Measurements from ENCODE around the gene DIABLO.
"Not testable (repeated sequence)": the region's sequence is repeated elsewhere in the genome, so short reads cannot be mapped to it uniquely, and the experiment has no call there.

The DIABLO gene

DNA sequence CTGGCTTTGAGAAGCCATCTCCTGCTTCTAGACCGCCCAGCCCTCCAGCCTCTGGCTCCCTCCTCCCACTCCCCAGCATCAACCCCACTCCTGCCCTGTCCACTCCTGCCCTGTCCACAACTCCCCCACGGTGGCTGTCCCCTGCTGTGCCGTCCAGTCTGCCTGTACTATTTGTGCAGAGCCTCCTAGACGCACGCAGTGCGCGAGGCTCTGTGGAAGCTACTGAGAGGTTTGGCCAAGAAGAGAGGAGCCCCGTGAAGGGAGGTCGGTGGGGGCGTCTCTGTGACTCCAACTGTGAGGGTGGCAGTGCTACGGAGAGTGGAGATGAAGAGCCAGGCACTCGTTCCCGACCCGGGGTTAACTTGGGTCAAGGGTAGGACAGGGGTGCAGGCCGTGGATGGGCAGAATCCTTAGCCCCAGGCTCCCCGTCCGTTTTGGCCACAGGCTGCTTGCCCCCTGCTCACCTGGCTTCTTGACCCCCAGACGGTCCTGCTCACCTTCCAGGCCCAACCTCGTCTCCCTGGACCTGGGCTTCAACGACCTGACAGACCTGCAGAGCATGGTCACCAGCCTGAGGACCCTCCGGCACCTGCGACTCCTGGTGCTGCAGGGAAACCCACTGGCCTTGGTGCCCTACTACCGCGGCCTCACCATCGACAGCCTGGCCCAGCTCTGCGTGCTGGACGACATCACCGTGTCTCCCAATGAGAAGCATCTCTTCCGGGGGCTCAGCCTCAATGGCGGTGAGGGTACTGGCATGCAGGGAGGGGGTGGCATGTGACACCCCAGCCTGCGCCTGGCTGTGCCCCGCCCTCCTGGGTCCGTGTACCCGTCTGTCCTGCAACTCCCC, 36.0 kb downstream of the DIABLO start:
- DNase-seq (ENCODE audit: low read depth): no peak

DNA sequence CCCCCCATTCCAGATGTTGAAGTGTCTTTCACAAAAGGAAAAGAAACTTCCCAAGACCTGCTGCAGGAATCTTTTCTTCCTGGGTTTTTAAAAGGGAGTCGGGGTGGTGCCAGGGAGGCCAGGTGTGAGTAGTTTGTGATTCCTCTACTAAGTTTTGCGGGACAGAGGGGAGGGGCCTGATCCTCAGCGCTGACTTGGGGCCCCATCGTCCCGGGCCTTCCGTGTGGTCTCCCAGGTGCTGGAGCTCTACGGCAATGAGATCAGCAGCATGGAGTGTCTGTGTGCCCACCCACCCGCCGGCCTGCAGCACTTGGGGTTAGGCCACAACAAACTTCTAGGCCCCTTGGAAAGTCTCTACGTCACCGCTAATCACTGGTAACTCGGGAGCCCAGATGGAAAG, 38.4 kb downstream of the DIABLO start:
- DNase-seq (ENCODE audit: low read depth): no peak

DNA sequence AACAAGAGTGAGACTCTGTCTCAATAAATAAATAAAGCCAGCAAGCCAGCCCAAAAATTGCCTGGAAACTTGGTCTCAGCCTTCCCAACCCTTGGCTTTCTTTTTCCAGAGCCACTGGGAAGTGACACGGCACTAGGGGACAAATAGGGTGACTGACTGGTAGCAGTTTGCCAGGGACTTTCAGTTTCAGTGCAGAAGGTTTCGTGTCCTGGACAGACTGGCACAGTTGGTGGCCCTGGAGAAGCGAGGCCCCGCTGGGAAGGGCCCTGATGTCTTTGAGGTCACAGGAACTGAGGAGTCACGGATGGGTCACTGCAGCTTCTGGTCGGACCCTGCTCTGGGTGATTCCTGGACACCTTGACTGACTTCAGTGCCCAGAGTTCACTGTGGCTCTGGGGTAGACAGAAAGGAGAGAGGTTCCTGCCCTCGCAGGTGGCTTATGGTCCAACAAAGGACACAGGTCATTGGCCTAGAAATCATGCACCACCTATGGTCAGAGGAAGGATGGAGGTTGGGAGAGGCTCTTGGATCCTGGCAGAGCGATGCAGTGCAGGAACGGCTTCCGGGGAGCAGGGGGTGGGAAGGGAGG, 40.3 kb downstream of the DIABLO start:
- no peak for DNase-seq (ENCODE audit: low read depth)

DNA sequence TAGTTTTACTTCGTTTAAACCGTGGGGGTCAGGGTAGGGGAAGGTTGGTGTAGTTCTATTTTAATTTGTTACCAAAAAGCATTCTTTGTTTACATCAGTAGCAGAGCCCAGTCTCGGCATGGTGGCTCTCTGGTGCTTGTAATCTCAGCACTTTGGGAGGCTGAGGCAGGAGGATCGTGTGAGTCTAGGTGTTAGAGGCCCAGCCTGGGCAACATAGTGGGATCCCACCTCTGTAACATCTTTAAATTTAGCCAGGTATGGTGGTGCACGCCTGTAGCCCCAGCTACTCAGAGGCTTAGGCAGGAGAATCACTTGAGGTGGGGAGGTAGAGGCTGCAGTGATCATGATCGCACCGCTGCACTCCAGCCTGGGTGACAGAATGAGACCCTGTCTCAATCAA, 40.8 kb downstream of the DIABLO start:
- DNase-seq (ENCODE audit: low read depth): no peak

DNA sequence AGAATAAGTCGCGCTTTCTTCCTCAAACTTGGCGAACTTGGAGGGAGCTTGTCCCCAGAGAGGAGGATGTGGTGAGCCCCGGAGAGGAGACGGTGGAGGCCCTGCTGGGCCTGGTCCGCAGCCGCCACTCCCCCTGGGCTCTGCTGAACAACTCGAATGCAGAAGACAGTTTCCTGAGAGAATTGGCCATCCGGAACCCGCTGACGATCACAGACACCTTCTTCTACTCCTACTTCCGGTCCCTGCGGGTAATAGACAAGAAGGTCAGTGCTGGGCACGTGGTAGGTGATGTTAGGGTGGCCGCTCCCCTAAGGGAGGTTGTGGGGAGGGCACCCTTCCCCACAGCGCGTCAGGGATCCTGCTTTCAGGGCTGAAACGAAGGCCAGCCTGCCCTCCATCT, 41.3 kb downstream of the DIABLO start:
- DNase-seq (ENCODE audit: low read depth): no peak

DNA sequence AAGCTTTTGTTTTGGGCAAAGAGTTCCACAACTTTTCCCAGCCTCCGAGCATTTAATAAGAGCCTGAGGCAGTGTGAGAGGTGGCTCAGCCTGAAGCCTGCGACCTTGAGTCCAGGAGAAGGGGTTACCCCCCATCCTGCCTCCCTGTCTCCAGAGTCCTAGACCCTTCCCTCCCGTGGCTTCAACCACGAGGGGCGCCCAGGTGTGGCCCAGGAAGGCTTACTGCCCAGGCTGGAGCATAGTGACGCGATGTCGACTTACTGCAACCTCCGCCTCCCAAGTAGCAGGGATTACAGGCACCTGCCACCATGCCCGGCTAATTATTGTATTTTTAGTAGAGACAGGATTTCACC, 42.3 kb downstream of the DIABLO start:
- DNase-seq (ENCODE audit: low read depth): no peak

DNA sequence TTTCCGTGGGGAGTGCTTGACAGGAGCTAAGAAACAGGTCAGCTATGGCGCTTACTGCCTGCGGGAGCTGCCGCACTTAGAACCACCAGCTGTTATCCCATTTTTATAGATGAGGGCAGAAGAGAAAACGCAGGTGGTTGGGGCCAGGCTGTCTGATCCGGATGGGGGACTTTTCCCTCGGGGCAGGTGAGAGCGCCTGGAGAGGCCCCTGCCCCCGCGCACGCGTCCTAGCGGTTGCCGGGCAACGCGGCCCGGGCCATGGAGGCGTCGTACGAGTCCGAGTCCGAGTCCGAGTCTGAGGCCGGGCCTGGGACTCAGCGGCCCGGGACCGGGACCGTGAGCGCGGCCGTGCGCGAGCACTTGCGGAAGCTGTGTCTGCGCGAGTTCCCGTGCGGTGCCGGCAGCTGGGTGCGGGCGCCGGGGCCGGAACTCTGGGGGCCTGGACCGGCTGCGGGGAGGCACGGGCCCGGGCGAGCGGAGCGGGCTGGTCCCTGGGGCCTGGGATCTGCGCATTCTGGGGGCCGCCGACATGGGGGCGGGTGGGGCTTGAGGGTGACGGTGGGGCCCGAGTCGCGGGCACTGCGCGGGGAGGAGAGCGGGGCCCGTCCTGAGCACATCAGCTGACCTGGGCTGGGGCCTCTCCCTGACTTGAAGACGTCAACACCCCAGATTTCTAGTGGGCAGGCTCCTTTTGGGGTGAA, 42.8 kb downstream of the DIABLO start, which contains the start of gene LRRC43:
Gene LRRC43, plus strand, starts transcription at position 237 of the 701 bp plus-strand sequence. Its CDS starts 22 bp downstream, at position 259.
- no peak for DNase-seq (ENCODE audit: low read depth)

DNA sequence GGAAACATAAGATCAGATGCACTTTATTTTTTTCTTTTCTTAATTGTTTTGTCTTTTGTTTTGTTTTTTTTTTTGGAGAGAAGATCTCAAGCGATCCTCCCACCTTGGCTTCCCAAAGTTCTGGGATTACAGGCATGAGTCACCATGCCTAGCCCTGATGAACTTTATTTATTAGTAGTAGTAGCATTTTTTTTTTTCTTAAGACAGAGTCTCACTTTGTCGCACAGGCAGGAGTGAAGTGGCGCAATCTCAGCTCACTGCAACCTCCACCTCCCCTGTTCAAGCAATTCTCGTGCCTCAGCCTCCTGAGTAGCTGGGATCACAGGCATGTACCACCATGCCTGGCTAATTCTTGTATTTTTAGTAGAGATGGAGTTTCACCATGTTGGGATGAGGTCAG, 49.4 kb downstream of the DIABLO start:
- DNase-seq (ENCODE audit: low read depth): not testable (repeated sequence)

DNA sequence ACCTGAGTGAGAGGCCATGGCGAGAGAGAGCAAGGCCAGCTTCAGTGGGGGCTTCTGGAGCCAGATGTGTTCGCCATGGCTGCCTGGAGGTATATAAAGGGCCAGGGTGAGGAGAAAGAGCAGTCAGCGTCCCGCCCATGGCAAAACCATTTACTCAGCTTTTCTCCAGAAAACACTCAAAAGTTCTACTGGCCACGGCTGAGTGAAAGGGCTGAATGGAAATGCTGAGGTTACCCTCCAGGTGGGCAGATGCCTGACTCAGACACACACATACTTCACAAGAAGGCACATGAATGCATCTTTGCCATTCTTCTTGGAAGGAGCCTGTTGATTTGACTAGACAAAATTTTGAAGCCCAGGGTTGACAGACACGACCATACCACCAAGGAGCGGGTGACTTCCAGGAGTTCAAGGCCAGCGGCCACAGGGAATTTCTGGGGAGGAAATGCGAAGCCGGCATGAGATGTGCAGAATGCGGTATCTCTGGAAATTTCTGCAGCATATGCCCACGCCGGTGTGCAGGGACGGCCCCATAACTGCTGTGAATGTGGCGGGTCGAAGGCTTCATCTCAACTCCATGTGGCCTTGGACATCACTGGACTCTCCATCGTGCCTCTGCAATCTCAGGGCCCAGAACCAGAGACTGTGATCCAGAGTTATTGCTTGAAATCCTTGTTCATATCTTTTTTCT, 51.6 kb downstream of the DIABLO start, which contains the start of gene IL31:
Gene IL31, minus strand, starts transcription at position 67 of the 691 bp plus-strand sequence. Its CDS starts 49 bp downstream, at position 18.
- DNase-seq (ENCODE audit: low read depth): no peak

DNA sequence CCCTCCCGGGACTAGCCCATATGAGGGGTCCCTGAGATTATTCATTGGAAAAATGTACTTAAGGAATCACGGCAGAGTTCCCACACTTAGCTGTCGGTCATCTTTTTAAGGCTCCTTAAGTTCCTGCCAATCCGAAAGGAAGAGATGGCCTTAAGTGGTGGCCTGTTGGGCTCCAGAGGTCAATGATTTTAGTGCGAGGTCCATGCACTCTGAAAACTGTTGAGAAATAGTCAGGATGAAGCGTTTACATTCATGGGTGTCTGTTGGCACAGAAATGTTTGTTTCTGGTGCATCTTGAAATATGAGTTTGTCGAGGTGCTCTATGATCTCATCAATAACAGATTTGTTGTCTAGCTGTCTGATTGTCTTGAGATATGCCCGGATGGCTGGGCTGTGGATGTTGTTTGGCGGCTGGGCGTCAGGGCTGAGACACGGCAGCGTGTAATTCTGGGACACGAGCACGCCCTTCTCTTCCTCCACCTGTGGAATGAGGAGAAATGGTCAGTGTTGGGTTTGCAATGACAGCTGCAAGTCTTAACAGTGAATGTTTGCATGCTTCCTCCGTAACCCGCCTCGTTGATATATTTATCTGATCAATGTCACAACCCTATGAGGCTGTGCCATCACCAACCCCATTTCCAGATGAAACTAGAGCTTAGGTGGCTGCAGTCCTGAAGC, 53.5 kb downstream of the DIABLO start:
- DNase-seq (ENCODE audit: low read depth): no peak

DNA sequence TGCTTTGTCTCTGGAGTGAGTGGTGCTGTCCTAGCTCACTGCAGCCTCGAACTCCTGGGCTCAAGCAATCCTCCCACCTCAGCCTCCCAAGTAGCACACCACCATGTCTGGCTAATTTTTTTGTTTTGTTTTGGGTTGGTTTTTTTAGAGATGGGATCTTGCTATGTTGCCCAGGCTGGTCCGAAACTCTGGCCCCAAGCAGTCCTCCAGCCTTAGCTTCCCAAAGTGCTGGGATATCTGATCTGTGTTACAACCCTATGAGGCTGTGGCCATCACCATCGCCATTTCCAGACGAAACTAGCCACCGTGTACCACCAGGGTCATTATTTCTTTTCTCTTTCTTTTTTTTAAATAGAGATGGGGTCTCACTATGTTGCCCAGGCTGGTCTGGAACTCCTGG, 54.5 kb downstream of the DIABLO start:
- DNase-seq (ENCODE audit: low read depth): no peak

DNA sequence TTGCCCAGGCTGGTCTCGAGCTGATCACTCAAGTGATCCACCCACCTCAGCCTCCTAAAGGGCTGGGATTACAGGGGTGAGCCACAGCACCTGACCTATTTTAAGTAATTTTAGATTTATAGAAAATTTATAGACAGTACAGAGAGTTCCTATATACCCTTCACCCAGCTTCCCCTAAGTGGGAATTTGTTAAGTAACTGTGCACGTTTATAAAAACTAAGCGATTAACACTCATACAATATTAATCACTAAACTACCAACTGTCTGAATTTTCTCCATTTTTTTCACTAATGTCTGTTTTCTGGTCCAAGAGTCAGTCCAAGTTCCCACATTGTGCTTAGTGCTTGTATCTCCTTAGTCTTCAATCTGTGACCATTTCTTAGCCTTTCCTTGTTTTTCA, 57.4 kb downstream of the DIABLO start:
- no peak for DNase-seq (ENCODE audit: low read depth)

DNA sequence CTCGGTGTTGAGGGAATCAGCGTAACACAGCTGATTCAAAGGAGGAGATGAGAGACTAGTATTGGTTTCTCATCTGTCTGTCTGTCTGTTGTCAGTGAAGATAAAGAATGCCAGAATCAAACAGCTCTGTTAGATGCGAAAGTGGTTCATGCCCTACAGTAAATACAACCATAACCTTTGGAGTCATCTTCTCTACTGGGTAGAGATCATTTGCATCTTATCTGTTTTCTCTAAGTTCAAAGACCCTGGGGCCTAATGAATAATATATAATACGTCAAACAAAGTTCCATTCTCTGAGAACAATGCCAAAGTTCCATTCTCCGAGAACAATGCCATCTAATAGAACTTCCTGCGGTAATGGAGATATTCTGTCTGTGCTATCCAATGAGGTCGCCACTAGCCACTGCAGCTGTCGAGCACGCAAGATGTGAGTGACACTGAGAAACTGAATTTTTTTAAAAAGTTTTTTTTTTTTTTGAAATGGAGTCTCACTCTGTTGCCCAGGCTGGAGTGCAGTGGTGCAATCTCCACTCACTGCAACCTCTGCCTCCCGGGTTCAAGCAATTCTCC, 58.4 kb downstream of the DIABLO start:
- no peak for DNase-seq (ENCODE audit: low read depth)

DNA sequence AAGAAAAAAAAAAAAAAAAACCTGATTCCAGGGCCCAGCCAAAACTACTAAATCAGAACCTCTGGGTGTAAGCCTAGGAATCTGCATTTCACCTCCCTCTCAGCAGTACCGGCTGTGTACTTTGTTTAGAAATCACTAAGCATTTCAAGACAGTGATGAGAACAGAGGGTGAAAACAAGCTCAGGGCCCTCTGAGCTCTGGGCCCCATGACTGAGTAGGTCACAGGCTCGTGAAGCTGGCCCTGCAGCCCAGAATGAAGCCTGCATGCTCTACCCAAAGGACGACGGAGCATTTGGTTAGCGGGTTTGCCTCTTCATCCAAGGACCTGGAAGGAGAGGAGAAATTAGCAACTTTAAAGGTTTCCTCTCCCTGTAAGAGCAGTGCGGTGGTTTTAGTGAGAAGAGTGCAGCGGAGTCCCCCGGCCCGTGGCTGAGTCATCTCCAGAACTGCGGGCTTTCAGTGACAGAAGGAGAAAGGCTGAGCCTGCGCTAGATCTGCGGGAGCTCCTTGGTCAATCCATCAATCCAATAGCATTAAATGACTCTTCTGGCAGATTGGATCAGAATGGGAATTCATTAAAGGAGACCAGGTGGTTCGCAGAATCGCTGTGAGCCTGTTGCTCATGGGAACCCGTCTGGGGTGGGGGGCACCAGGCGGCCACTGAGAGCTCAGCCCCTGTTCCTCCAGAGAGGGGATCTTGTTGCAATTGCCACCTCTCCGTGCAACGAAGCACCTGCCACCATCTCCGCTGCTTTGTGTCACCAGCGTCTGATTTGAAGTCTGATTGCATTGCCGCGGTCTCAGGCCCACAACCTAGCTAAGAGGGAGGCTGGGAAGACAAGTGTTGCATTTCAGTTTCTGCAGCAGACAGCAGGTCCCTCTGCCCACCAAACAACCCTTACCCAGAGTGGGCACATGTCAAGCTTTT, 59.2 kb downstream of the DIABLO start:
- no peak for DNase-seq (ENCODE audit: low read depth)

DNA sequence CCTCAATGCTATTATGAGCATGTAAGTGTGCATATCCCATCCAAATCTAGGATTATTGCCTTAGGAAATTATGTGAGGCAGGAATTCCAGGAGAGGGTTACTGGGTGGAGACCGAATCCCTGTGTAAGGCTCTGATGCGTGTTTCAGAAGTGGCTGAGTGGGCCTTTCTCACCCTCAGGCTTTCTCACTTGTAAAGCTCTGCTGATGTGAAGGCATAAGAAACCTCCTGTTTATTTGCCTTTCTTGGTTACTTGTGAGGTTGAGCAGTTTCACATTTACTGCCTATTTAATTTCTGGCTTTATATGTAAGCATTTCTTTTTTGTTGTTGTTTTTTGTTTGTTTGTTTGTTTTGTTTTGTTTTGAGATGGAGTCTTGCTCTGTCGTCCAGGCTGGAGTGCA, 62.9 kb downstream of the DIABLO start:
- no peak for DNase-seq (ENCODE audit: low read depth)

DNA sequence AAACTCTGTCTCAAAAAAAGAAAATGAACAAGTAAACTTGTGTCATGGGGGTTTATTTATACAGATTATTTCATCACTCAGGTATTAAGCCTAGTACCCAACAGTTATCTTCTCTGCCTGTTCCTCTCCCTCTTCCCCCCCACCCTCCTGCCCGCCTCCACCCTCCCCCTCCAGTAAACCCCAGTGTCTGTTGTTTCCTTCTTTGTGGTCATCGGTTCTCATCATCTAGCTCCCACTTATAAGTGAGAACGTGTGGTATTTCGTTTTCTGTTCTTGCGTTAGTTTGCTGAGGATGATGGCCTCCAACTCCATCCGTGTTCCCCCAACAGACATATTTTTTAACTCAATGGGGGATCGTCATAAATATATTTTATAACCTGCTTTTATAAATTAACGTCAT, 64.2 kb downstream of the DIABLO start:
- DNase-seq (ENCODE audit: low read depth): no peak

DNA sequence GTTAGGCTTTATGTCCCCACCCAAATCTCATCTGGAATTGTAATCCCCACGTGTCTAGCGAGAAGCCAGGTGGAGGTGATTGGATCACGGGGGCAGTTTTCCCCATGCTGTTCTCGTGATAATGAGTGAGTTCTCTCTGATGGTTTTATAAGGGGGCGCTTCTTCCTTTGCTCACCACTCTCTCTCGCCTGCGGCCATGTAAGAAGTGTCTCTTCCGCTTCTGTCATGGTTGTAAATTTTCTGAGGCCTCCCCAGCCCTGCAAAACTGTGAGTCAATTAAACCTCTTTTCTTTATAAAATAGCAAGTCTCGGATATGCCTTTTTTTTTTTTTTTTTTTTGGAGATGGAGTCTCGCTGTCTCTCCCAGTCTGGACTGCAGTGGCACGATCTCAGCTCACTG, 65.1 kb downstream of the DIABLO start:
- no peak for DNase-seq (ENCODE audit: low read depth)

DNA sequence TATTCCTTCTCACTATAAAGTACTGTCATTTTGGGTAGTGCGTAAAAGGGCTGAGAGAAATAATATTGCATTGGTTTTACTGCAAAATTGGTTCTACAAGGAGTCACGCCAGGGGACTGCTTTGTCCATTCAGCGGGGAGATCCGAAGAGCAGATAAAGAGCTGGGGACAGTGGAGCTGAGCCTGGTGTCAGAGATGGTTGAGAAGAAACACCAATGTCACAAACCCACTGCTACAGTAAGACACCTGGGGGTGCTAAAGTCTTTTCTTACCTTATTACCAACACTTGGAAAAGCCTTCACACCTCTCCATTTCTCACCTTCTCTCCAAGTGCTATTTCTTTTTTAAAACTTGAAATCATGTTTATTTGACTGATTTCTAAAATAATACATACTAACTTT, 66.0 kb downstream of the DIABLO start:
- no peak for DNase-seq (ENCODE audit: low read depth)

DNA sequence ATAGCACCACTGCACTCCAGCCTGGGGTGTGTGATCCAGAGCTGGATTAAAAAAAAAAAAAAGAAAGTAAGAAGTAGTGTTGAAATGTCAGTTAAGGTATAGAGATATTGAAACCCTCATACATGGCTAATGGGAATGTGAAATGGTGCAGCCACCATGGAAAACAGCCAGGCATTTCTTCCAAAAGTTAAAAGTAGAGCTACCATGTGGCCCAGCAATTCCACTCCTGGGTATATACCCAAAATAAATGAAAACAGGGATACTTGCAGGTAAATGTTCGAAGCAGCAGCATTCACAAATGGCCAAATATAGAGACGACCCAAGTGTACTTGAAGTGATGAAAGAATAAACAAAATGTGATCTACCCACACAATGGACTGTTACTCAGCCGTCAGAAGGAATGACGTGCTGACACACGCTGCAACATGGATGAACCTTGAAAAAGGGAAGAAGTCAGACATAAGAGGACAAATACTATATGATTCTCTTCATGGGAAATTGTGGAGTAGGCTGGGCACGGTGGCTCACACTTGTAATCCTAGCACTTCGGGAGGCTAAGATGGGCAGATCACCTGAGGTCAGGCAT, 67.1 kb downstream of the DIABLO start:
- DNase-seq (ENCODE audit: low read depth): no peak
